HG03159 (cell line): ENCODE data around the gene RNASEH2B.

Experiments used
- ATAC-seq: cut with Tn5 transposase; IDR thresholded peaks from one replicate; pipeline ENCODE4 v1.9.1; 2021; ENCODE audit warnings: mild to moderate bottlenecking, moderate library complexity; ENCODE audit not compliant: unreplicated experiment

The RNASEH2B gene, protein sequence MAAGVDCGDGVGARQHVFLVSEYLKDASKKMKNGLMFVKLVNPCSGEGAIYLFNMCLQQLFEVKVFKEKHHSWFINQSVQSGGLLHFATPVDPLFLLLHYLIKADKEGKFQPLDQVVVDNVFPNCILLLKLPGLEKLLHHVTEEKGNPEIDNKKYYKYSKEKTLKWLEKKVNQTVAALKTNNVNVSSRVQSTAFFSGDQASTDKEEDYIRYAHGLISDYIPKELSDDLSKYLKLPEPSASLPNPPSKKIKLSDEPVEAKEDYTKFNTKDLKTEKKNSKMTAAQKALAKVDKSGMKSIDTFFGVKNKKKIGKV

DNA sequence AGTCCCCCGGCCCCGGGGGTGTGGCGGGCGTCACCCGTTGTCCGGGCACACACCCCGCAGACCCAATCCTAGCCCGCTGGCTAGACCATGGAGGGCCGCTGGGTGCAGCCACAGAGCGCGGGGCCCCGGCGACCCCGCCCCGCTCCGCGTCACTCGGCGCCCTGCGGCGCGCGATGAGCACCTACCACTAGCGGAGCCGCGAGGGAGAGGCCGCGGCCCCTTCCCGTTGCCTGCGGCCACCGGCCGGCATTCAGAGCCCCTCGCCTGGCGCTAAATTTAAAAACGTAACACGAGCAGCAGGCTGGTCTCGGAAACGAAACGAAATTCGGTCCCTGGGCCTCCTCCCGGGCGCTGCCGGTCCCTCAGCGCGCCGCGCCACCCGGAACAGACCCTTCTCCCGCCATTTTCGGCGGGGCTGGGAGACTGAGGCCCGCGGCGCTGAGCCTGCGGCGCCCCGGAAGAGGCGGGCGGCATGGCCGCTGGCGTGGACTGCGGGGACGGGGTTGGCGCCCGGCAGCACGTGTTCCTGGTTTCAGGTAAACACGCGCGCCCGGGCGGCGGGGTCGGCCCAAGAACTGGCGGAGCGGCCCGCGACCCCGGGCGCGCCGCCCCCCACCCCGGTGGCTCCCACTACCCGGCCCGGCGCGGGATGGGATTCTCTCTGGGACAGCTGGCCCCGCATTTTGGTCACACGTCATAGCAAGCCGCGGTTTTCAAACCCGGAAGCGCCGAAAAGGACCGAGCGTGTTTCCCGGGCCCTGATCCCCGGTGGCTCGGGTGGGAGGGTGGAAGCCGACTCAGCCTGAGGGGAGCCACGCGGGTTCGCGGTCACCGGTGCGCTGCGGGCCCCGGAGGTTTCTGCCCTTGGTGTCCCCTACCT lies at the start of gene RNASEH2B:
Gene RNASEH2B, plus strand, starts transcription at position 187 of the 880 bp plus-strand sequence. Its CDS starts 286 bp downstream, at position 473.
- ATAC-seq = peak; percentile 65

DNA sequence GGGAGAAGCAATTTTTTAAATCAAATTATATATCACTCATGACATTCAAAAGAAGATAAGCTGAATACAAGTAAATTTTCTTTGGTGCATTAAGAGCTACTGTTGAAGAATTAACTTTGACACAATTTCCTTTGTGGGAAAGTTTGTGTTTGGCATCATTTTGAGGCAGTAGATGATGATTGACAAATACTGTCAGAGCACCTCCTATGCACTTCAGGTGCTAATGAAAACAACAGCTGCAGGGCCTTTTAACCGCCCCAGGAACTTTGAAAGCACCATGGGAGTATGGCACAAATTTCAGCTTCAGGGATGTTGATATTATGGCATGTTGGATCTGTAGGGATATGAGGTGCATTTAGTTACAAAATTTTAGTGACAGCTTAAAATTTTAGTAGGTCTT lies 45.1 kb upstream of the RNASEH2B start:
- ATAC-seq = no peak

DNA sequence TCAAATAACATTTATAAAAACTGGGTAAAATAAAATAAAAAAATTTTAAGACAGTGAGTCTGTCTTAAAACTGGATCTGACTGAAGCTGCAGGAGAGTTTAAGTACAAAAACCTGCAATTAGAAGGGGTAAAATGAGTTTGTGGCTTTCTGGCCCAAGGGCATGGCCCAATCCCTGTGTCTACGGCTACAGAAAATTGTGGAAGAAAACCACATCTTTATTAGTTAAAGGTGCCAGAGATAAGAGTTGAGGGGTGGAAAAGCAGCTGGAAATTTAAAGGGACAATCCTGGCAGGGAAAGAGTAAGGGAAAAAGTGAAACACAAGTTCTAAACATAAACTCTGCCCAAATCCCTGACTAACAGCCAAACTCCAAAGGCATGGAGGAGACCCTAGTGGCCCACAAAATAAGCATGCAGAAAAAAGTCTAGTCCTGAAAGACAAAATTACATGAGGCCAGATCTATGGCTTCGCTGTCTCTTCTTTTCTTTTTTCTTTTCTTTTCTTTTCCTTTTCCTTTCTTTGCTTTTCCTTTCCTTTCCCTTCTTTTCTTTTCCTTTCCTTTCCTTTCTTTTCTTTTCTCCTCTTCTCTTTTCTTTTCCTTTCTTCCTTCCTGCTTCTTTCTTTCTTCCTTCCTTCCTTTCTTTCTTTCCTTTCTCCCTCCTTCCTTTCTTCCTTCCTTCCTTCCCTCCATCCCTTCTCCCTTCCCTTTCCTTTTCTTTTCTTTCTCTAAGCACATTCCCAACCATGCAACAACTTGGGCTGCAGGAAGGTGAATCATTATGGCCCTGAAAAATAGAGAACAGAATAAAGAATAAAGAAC lies 42.6 kb upstream of the RNASEH2B start:
- no peak for ATAC-seq

DNA sequence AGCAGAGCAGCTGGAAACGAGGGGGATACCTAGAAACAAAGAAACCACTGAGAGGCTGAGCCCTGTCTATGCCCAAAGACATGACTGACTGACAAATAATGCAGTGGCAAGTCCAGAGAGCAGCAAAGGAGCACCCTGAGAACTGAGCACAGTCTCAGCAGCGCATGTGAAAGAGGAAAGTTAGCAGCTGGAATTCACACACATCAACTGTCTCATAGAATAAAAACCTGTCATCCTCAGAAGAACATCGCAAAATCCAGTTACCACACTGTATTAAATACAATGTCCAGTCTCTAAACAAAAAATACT lies 42.0 kb upstream of the RNASEH2B start:
- no peak for ATAC-seq

DNA sequence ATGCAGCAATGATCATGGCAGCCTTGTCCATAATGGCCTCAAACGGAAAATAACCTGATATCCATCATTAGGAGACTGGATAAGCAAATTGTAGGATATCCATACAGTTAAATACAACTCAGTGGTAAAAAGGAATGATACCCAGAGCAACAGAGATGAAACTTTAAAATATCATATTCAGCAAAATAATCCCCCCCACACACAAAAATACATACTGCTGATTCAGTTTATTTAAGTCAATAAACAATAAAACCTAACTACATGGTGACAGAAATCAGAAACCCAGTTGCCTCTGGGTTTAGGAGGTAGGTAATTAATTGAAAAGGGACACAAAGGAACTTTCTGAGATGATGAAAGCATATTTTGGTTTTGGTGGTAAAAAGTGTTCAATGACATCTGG lies 38.2 kb upstream of the RNASEH2B start:
- ATAC-seq = no peak

DNA sequence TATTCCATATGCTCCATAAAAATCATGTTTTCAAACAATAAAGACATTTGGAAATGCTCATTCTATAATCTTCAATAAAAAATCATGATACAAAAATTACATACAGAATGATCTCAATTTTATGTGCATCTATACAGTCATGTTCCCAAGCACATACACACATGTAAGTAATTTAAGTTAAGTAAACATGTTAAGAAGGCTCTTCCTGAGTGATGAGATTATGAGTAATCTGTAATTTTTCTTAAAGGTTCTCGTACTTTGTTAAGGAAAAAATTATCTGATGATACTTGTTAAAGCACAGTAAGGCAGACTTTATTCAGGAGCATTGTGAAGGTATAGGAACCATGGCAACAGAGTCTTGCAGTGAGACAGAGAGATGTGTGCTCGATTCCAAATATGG lies 36.1 kb upstream of the RNASEH2B start:
- ATAC-seq = no peak

DNA sequence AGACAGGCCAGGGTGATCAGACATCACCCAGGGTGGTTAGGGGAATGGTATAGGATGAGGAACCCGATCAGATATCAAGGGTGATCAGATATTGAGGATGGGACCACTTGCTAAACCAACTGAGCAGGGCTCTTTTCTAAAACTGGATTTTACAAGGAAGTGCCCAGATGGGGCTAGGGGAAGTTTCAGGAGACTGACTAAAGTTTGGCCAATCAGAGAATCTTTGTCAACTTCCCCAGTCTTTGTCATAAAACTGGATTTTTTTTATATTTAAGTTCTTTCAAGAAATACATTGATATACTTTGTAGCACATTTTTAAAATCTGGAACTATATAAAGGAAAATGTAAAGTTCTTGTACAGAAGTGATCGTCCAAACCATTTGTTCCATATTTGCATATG lies 35.6 kb upstream of the RNASEH2B start:
- no peak for ATAC-seq

DNA sequence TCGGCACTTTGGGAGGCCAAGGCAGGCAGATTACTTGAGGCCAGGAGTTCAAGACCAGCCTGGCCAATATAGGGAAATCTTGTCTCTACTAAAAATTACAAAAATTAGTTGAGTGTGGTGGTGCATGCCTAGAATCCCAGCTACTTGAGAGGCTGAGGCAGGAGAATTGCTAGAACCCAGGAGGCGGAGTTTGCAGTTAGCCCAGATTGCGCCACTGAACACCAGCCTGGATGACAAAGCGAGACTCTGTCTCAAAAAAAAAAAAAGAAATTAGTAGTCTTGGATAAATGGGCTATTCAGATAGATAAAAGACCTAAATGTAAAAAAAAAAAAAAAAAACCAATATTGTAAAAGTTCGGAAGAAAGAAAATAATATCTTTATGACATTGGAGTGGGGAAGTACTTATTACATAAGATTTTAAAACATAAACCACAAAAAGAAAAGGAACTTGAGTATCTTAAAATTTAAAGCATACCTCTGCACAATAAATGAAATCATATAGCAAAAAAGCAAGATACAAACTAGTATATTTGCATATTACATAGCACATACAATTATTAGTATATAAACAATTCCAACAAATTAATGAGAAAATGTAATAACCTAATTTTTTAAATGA lies 26.7 kb upstream of the RNASEH2B start:
- no peak for ATAC-seq

DNA sequence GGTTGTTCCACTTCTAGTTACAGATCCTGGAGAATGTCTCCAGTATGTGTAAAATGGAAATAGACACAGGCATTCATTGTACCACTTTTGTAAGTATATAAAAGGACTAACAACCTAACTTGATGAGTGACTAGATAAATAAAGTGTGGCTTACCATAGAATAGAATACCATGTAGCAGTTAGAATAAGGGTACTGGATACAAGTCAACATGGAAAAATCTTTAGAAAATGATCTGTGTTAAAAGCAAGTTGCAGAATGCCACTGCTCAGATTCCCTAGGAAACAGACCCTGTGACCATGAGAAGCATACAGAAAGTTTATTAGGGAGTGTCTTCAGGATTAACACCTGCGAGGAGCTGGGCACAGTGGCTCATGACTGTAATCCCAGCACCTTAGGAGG lies 25.9 kb upstream of the RNASEH2B start:
- ATAC-seq = no peak

DNA sequence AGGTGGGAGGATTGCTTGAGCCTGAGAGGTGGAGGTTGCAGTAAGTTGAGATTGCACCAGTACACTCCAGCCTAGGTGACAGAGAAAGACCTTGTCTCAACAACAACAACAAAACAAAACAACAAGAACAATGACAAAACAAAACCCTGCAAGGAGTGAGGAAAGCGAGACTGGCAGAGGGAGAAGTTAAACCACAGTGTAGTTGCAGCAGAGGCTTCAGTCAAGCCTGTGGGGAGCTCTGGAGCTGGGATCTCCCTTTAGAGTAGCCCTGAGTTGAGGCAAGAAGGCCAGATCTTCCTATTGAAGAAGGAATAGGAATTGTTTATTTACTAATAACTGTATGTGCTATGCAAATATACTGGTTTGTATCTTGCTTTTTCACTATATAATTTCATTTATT lies 25.3 kb upstream of the RNASEH2B start:
- ATAC-seq = no peak

DNA sequence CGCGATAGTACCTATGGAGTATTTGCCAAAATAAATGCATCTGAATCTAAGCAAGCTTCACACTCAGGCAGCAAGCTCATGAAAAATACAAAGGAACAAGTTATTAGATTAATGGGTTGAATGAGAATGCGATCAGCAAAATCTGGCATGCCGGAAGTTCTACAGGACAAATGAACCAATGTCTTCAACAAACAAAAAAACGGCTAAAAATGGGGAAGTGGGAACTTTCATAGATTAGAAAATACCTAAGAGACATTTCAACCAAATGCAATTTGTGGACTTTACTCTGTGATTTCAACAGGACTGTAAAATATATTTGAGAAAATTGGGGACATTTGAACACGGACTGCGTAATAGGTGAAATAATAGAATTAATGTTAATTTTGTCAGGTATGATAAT lies 22.4 kb upstream of the RNASEH2B start:
- no peak for ATAC-seq

DNA sequence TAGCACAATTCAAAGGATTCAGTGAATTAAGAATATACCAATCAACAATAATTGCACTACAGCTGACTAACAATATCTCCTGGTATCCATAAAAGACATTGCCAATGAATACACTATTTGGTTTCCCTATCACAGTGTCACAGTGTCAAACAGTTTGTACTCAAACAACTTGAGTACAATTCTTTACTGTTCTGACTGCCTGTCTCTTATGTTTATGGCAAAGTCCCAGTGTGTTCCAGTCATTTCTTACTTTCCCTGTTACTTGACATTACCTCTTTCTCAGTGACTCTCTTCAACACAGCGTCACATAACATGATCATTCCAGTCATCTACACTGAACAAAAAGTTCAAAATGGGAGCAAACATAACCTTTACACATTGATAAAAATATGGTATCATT lies 21.2 kb upstream of the RNASEH2B start:
- ATAC-seq = no peak

DNA sequence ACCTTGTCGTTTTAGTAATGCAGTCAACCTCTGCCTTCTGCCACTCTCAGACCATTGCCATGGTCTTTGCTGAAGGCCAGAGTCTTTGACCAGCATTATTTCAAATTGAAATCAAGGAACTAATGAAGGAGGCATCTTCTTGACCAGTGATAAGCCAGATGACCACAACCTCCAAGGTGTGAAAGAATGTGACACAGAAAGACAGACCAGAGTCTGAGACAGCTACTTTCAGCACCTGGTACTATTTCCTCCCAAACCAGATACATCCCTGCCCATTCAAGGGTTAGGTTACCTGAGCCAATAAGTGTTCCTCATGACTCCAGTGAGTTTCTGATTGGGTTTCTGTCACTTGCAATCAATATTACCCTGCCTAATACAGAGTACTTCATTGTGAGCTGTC lies 20.3 kb upstream of the RNASEH2B start:
- ATAC-seq = no peak

DNA sequence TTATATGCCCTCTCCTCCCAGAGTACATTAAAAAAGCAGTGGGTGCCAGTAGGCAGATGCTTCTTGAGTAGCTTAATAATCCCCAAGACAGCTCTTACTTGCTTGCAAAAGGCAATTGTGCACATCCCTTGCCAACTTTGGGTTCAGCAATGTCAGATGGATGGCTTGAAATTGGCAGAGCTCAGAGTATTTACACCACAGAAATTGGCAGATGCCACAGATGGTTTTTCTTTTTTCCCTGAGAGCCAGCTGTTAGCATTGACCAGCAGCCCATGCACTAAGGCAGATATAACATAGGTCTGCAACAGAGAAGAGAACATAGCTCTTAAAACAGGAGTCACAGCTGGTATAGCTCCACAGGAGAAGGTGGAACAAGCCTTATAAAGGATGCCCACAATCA lies 18.4 kb upstream of the RNASEH2B start:
- no peak for ATAC-seq

DNA sequence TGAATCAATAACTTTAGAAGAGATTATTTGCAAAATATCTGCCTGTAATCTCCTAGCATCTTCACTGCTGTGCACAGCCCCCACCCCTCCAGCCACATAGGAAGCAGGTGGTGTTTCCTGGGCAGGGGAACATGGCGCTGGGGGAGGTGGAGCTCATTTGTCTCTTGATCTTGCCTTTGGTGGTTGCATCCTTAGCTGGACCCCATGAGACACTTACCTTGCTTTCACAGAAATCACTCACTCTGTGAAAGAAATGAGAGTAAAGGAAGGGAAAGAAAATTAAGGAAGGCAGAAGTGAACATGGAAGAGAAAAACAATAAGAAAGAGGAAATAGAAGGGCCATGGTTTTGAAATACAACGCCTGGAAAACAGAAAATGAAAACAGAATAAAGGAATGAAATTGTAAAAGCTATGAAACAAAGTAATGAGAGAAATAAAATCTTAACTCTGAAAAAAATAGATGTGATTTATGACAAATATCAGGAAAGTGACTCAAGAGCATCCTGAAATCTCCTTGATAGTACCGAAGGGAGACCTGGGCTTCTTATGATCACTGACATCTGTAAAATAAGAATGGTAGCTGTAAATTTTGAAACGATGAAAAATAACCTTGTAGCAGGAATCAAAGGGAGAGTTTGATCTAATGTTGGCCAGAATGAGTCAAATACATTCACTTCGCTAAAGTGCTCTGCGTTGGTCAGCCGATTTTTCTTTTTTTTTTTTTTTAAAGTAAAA lies 17.2 kb upstream of the RNASEH2B start:
- ATAC-seq = no peak

DNA sequence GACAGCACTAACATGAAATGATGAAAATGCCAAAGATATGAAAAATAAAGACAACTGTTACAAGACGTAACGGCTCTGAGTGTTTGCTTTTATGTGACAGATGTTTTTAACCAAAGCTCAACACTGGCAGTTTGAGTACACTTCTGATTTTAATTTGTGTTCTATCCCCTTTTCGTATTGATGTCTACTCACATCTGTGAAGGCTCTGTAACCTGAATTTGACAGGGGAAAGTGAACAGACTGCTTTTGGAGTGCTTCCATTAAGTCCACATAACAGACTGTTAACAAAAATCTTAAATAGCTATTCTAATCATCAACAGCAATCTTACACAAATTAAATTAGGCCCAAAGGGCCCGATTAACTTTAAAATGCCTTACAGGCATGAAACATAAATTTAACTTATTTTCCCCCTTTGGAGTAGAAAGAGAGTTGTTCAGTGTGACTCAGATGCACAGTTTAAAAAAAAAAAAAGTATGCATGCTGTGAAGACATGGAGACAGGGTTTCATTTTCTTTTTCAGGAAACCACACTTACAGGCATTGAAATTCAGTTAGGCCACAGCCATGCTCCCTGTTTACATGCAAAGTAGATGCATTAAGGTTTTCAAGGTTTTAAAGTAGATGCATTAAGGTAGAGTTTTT lies 16.3 kb upstream of the RNASEH2B start:
- ATAC-seq = peak; percentile 85

DNA sequence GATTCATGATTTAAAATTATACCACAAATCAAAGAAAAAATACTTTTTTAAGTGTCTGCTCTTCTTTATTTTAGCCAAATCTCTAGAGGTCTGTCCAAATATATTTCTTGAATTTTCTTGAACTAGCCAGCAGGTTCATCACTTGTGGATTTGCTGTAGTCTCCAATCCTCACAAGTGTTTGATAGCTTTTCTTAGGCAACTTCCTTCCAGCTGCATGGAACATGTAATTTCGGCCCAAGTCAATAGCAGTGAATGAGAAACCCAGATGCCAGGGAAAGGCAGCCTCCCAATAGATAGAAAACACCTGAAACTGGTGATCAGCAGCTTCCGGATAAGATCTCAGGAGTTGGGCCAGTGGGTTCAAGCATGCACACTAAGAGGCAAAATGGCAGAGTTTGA lies 15.6 kb upstream of the RNASEH2B start:
- no peak for ATAC-seq

DNA sequence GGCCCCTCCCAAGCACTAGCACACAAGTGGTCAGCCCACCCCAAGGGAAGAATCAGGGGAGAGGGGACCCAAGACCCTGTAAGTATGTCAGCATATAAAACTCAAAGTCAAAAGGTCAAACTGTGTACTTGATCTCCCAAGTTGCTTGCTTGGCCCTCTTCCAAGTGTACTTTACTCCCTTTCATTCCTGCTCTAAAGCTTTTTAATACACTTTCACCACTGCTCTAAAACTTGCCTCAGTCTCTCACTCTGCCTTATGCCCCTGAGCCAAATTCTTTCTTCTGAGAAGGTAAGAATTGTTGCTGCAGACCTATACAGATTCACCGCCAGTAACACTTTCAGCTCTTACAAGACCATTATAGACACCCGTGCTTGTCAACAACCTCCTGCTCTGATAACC lies 15.1 kb upstream of the RNASEH2B start:
- no peak for ATAC-seq

DNA sequence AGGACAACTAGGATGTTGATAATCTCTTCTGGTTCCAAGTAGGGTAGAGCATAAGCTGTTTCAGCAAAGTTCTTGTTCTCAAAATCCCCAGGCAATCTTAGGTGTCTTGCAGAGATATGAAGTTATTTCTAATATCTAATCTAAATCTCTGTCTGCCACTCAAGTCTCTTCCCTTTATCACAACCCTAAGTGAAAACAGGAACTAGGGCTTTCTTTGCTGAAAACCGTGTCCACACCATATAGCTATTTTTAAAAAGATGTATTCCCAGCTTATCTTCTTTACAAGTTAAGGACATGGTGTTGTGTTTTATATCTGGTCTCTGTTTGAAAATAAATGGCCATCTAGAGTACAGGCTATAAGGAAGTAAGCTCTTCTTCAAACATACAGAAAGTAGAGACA lies 11.3 kb upstream of the RNASEH2B start:
- ATAC-seq = no peak

DNA sequence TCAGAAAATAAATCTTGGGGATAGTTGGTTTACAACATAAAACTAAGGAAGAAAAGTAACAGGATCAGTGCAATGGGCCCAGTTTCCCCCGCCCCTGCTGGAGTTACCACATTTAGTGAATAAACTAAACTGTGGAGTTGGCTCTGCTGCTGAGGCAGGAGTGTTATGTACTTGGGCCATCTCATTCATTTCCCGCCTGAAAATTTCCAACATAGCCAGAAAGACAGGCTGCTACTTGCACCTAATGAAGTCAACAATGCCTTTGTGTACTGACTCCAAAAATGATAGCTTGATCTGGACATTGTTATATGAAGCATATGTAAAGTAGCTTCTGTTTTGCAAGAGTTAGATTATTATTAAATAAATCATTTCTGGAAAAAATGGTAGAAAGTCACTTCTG lies 7.9 kb upstream of the RNASEH2B start:
- no peak for ATAC-seq
